Activated CD8-positive, alpha-beta memory T cell treated with anti-CD3 and anti-CD28 coated beads, Interleukin-2, amount 50 U/mL, for 48 hours (primary cell): Measurements from ENCODE around the gene MRGPRG.
A peak's percentile ranks its signal among the peaks of the same experiment; 100 is the strongest.

ENCODE experiments used
- DNase-seq: peaks from one replicate; pipeline ENCODE4 v3.0.0-alpha.2; 2020

The MRGPRG gene

DNA sequence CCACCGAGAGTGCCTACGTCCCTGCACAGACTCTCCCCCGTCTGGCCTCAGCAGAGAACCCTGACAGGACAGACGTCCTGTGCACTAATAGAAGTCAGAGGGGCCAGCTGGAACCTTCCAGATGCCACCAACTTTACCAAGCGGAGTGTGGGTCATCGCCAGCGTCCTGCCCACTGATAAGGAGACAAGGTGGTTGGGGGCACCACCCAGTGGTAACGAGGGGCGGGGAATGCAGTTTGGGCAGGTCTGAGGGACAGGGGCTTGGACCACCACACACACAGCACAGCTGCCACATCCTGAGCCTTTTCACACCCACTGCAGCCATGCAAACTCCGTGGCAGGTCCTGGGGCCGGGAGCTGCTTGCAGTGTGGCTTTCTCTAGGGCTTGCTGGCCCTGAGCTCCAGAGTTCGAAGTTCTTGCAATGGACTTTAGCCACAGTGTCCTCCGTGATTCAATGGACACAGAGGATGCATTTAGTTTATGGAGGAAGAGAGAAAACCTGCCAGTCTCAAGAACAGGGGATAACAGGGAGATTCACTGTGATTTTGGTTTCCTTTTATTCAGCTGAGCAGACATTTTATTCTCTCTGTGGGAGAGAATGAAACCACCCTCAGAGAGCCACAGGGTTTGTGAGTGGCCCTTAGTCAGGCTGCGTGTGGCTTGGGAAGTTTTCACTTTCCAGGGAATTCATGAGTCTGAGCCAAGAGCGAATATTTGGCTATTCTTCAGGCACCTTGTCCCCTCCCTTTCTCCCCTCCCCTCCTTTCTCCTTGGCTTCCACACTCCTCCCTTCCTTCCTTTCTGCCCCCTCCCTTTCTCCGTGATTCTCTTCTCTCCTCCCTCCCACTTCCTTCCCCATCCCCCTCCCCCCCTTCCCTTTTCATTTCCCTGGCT lies 13.1 kb downstream of the MRGPRG start:
- no peak for DNase-seq

DNA sequence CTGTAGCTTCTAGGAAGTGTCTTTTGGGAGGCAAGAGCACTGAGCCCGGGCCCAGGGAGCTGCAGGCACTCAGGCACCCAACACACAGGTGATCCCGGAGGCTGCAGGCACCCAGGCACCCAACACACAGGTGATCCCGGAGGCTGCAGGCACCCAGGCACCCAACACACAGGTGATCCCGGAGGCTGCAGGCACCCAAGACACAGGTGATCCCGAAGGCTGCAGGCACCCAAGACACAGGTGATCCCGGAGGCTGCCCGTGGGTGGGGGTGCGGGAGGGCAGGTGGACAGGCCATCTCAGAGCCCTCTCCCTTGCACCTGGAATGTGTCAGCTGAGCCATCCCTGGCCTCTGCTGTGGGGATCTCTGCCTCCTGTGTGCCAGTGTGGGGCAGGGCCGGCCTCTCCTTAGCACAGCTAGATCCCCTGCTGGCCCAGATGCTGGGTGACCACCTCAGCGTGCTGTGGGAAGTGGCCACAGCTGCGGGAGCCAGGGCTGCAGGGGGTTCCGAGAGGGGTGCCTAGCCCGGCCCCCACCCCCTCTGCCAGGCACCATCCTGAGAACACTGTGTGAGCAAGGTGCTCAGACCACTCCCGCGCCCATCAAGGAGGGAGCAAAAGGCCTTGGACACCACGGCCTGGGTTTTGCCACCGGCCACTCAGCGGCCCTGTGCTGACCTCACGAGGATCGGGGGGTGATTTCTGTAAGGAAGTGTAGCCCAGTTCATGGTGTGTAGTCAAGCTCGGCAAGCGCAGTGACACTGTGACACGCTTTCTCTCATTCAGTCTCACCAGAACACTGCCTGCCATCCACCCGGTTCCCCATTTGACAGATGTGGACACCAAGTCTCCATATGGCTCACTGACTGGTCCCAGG lies 14.2 kb downstream of the MRGPRG start:
- no peak for DNase-seq

DNA sequence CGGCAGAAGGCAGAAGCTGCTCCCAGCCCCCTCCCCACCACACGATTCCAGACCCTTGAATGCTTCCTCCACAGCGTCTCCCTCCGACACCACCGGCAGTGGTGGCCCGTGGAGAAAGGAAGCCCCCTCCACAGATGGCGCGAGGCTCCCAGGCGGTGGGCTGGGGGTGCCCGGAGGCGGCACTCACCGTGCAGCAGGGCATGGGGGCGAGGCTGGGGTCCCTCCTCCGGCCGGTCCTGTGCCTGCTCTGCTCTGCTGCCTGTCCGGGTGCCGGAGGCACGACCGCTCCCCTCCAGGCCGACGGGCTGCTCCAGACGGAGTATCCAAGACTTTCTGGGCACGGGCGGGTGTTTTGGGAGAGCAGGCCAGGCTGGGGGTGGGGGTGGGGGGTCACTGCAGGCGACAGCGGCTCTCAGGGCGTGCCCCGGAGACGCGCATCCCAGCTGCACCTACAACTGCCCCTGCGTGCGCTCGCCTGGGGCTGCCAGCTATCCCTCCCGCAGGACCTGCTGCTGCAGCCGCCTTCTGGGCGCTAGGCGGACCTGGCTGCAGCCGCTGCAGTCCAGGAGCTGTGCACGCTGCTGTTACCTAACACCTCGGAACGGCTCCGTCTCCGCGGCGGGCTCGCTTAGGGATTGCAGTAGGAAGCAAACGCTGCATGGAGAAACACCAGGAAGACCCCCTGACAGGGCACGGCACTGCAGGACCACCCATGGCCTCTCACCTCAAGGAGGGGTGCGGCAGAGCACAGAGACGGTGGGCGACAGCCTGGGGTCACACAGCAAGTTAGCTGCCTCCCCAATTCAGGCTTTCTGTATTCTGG lies 15.2 kb downstream of the MRGPRG start:
- DNase-seq, result no peak

DNA sequence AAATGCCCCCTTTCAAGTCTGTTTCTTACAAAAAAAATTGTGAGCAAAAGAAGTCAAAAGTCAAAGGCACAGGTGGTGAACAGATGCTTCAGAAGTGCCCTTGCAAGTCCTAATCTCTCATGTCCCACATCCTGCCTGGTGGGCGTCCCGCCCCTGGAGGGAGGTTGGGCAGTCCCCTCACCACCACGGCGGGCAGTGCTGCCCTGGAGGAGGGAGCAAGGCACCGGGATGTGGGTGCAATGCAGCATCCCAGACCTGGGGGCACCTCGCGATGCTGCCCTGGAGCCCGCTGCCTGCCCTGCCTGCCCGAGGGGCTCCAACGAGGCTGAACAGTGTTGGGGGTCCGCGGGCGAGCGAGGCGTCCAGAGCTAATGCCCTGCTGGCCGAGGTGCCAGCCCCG lies 15.9 kb downstream of the MRGPRG start:
- no peak for DNase-seq

DNA sequence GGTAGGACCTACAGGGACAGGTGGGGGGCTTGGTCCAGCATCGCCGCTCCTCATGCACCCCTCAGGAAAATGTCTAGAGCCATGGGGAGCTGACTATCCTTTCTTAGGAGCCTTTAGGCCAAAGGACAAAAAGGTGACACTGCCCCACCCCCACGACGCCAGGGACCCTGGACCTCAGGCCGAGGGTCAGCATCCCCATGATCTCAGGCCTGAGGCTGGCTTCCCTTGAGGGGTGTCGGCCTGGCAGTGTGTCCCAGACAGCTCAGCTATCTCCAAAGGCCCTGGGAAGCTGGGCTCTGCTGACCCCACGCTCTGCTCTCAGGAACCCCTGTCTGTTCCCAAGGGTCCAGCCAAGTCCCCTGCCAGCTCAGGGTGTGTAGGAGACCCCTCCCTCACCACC lies 16.3 kb downstream of the MRGPRG start:
- no peak for DNase-seq

DNA sequence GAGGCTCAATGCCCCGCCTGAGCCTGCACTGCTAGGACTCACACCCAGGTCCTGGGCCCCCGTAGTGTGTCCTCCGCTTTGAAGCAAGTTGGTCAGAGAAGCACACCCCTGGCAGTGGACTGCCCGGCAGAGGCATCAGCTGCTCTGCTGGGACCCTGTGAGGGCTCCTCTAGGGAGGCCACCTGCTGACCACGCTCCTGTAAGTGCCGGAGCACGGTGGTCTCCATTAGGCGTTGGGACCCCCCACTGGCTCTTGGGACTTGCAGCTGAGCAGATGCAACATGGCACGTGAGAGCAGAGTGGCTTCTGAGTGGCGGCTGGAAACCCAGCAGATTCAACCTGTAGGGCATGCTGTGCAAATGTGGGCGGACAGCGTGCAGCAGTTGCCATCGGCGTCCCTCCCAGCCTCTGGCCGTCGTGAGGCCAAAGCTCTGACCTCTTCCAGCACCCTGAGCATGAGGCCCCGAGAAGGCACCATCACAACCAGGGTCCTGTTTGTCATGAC lies 16.9 kb downstream of the MRGPRG start:
- no peak for DNase-seq

DNA sequence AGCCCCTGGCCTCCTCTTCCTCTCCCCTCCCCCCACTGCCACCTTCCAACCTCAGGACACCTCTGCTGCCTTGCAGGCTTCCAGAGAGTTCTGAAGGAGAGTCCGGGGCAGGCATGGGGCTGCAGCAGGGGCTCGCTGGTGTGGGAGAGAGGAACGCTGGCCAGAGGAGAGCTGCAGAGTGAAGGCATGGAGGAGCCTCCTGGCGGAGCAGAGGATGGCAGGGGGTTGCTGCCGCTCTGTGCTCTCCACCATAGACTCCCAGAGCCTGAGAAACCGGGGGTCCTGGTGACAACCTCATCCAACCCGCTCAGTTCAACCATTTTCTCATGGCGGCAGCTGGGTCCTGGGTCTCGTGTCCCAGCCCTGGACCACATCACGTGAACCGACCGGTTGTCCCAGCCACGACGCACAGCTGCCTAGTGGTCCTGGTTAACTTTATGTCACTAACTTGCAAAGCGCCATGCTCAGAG lies 17.5 kb downstream of the MRGPRG start:
- DNase-seq, result no peak

DNA sequence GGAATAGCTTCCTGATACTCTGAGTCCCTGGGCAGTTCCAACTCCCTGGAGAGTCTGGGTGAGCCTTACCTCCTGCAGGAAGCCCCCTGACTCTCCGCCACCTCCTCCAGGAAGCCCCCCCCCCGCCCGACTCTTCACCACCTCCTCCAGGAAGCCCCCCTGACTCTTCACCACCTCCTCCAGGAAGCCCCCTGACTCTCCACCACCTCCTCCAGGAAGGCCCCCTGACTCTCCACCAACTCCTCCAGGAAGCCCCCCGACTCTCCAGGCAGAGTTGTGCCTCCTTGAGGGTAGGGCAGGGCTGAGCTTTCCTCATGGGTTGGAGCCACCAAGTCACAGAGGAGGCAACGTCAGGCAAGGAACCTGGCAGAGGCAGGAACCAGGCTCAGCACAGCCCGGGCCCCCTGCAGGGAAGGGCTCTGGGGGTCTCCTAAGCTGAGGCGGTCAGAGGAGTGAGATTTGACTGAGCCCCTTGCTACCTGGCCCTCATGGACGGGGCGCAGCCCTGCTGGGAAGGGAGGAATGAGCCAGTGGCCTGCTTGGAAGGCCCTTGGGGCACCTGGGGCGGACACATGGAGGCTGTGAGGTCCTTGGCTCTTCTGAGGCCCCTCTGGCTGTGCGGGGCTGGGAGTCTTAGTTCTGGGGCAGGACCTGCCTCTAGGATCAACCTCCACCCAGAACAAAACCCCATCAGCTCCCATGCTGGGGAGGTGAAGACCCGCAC lies 18.1 kb downstream of the MRGPRG start:
- no peak for DNase-seq

DNA sequence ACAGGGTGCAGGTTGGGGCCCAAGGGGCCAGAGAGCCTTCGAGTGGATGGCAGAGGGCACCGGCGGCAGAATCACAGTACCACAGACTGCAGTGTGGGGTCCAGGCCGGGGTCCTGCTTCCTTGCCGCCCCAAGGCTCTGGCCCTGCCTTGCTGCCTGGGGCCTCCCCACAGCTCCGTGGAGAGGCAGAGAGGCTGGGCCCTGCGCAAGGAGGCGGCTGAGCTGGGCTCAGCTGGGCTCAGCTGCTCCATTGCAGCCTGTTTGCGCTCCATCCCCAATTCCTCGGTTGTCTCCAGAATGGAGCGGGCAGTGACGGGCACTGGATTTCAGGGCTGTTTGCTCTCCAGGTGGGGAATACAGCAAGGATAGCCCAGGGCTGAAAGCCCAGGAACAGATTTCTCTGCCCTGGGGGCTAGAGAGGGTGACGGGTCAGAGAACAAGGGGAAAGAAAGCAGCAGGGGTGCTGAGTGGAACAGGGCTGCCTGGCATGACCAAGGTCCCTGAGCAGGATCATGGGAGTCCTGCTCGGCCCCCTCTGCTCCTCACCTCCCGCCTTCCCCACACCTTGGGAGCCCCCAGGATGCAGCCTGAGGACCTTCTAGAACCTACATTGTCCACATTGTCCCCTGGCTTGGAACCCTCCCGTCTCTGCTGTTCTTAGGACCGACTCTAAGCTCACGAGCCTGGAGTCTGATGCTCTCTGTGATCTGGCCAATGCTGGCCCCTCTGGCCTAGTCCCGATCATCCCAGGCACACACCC lies 18.9 kb downstream of the MRGPRG start:
- no peak for DNase-seq

DNA sequence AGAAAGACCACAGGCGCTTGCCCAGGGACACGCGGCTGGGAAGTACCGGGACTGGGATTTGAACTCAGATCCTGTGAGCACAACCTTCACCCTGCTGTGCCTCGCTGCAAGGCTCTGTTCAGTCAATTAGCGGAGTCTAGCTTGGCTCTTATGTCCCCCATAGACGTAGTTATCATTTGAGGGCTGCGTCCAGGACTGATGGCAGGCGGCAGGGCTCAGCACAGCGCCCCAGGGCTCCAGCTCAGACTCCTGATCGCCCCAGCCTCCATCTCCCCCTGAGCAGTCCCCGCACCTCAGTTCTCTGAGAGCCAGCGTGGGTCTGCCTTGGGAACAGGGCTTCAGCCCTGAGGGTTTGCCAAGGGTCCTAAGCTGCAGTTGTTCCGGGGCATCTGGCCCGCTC lies 19.8 kb downstream of the MRGPRG start:
- DNase-seq, result no peak

DNA sequence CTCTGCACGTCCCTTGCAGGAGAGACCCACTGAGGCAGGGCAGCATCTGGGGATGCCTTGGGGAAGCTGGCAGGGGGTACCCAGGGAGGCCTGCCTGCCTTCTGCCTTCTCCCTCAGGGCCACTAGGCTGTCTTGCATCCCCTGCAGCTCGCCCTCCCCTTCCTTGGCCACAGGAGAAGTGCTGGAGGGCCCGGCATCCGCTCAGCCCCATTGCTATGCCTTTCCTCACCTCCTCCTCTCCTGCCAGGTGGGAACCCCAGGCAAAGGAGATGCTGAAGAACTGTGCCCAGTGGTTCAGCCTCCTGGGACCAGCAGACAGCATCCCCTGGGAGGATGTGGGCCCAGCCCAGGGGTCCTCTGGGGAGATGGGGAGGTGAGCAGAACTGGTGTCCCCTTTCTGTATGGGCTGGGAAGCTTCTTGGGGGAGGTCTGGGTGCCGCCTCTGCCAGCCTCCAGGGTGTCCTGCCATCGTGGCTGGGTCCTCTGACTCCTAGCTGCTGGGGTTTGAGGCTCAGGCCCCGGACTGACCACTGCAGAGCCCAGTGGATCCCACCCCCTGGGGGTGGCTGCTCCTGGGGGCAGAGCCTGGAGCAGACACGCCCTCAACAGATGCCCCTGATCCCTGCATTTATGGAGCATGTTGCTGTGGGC lies 20.6 kb downstream of the MRGPRG start:
- no peak for DNase-seq

DNA sequence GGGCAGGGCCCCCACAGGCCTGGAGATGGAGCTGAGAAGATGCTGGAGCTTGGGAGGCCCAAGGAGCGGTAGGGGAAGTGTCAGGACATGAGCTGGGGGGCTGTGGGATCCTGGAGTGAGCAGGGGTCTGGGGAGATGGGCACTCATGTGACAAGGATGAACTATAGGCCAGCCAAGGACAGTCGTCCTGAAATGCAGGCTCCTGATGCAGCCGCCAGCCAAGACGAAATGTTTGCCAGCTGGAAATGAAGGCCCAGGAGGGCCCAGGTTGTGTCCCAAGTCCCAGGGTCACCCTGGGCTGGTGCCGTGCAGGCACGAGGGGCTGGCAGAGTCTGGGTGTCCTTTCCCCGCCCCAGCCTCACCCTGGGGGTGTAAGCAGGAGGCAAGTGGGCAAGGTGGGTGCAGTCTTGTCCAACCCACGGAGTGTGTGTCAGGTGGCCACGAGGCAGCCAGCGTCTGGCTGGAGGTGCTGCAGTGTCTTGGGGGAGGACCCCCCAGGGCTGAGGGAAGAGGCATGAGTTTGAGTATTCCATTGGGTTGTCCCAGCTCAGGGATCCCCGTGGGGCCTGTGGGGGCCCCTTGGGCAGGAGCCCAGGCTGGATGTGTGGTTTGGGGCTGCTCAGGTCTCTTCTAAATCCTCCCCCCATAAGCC lies 21.4 kb downstream of the MRGPRG start:
- DNase-seq, result no peak

DNA sequence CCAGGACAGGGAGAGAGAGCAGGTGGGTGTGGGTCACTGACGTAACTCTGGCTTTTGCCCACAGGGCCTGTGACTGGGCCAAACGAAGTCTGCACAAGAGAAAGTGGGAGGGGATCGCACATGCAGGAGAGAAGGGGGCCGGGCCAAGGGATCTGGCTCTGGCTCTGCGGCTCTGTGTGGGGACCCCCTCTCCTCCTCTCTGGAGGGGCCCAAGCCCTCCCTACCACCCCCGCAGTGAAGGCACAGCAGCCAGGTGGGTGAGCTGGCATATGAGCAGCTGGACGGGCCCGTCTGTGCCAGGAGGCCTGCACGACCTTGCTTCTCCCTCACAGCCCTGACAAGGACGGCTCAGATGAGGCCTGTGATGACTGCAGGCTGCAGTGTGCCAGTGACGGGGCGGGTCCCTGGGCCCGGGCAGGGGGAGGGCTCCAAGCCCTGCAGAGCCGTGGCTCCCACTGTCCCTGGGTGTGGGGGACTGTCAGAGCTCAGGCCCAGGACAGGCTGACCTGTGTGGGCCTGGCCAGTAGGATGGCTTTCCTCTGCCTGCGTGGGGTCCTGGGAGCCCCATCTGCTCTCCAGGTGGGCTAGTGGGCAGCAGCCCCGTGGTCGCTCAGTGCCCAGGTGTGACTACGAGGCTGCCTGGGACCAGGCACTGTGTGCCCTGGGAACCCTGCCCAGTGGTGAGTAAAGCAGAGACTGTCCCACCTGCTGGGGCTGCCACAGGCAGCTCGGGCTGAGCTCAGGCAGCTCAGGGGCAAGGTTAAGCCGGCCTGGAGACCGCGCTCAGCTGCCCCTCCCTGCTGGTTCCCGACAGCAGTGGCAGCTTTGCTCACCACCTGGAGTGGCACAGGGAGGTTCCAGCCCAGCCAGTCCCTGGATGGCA lies 22.2 kb downstream of the MRGPRG start:
- peak; percentile 46 for DNase-seq

DNA sequence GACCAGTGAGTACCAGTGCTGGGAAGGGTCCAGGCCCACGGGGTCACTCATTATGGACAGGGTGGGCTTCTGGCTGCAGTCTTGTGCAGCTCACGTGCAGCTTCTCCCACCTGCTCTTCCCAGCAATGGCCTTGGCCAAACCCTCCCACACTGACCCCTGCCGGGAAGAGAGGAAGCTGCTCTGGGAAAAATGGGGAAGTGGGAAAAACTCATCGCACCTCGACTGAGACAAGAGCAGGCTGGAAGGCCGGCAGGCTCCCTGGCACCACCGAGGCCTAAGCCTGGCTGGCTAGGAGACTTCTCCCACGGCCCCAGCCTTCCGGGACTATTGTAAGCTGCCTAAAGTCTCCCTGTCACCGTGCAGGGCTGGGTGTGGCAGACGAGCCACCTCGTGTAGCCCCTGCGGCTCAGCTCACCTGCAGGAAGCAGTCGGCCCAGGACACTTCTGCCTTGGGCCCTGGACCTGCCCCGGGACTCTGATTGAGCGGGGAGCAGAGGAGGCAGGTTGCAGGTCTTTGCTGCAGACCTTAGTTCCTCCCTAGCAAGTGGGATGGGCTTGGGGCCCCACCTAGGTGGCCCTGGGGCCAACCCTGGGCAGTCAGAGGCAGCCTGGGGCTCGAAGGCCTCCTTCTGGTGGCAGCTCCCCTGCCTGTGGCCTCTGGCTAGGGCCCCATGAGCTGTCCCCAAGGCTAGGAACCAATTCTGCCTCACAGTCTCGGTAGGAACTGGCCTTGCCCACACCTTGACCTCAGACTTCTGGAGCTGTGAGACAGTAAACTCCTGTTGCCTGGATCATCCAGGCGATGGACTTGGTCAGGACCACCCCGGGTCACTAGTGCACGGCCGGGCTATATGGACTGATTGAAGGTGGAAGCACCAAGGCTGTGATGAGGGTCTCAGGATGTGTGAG lies 23.1 kb downstream of the MRGPRG start:
- DNase-seq, result no peak

DNA sequence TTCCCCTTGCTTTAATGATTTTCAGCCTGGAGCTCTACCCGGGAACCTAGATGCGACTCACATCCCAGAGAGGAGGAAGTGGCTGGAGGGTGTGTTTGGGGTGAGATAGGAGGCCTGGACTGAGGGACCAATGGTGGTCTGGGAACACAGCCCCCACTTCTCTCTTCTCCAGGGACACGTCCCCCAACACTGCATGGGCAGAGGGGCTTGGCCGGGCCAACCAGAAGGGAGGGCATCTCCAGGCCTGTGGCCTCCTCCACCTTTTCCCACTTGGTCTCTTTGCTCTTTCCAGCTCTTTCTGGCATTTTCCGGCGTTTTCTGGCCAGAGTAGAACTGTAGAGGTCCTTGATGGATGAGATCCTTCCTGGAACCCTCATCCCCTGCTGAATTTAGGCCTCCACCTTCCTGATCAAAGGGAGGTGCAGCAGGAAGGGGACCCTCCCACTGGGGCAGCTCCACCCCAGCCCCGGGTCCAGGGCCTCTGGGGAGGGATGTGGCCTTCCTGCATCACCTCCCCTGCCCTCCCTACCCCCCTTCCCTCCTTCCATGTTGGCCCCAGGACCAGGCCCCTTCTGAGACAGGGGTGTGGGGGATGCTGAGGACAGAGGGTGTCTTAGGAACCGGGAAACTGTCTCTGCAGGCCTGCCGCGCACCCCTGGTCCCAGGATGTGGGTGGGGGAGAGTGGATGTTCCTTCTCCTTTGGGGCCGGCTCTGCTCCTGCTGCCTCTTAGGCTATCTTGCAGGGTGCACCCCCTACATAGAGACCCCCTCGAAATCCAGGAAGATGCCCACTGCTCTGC lies 24.4 kb downstream of the MRGPRG start:
- peak; percentile 43 for DNase-seq

DNA sequence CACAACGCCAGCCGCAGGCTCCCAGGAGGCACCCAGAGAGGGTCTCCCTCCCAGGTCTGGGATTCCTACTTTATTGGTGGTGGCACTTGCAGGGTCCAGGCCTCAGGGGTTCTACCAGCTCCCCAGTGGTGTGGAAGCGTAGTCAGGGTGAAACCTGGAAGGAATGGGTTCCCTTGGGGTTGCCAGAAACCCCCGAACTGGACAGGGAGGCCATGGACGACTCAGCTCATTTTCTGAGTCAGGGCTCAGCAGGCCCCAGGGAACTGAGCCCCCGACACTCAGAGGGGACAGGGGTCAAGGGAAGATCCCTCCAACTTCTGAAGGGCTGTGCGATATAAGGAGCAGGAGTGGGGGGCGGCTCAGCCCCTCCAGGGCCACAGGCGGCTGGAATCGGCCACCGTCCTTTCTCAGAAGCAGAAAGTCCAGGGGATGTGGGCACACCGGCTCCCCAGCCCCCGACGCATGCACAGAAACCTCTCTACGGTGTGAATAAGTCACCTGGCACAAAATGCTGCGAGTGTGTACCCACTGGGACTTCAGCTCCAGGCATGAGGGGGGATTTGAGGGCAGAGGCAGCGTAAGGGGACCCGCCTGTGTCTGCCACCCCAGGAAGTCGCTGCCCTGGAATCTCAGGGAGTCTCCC lies 25.1 kb downstream of the MRGPRG start:
- DNase-seq, result no peak
